ENCODE measurements around the gene PDE7B. TPM values are rescaled to one million over a fixed set of nuclear protein-coding genes. Genes with fewer than 3 reads are reported as not detected.

The PDE7B gene
- total RNA-seq, 1 experiment from 2014 or later = not detected

DNA sequence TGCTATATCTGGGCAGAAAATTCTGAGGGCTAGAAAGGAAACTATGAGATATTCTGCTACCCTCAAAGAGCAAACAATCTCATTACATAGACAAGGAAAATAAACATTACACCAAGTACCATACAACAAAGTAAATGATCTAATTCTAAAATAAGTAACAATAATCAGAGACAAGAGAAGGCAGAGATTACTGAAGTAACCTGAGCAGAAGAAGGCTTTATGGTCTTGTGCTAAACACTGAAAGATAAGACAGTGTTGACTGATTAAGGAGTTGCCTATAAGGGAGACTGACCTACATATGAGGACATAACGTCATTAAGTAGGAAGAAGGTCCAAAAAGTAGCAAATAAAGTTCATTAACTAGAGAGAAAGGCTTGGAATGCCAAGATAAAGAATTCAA lies 264.4 kb downstream of the PDE7B start (continued):
- TF ChIP-seq, protein P1, sequence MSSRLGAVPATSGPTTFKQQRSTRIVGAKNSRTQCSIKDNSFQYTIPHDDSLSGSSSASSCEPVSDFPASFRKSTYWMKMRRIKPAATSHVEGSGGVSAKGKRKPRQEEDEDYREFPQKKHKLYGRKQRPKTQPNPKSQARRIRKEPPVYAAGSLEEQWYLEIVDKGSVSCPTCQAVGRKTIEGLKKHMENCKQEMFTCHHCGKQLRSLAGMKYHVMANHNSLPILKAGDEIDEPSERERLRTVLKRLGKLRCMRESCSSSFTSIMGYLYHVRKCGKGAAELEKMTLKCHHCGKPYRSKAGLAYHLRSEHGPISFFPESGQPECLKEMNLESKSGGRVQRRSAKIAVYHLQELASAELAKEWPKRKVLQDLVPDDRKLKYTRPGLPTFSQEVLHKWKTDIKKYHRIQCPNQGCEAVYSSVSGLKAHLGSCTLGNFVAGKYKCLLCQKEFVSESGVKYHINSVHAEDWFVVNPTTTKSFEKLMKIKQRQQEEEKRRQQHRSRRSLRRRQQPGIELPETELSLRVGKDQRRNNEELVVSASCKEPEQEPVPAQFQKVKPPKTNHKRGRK (CRISPR knock-in tag; IDR thresholded peaks at IDR 0.05; ENCODE audit: borderline replicate concordance) = no peak

DNA sequence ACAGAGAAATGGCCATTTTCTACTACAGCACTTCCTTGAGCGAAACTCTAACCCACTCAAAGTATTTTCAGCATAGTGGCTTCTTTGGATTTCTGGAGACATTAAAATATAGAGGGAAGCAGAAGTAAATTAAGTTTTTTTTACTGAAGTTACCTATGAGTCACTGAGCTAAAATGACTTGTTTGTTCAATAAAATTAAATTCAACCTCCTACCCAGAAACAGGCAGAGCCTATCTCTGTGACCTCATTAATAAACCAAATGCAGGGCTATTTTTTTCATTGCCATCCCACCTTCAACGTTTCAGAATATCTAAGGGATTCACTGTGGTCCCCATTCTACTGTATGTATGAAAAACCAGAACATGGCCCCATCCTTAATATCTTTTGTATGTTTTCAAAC lies 265.6 kb downstream of the PDE7B start:
- H3K36me3 Mint-ChIP-seq = no peaks in the 10 kb centered on the region
- H3K9me3 Mint-ChIP-seq = no peaks in the 10 kb centered on the region
- 0 out of 2 replicates have a peak, but pooled peaks cover 4% of the 10 kb centered on the region for H3K4me1 Mint-ChIP-seq
- TF ChIP-seq, protein P2, sequence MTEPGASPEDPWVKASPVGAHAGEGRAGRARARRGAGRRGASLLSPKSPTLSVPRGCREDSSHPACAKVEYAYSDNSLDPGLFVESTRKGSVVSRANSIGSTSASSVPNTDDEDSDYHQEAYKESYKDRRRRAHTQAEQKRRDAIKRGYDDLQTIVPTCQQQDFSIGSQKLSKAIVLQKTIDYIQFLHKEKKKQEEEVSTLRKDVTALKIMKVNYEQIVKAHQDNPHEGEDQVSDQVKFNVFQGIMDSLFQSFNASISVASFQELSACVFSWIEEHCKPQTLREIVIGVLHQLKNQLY (CRISPR knock-in tag; IDR thresholded peaks at IDR 0.05) = no peak
- TF ChIP-seq GRHL2 (CRISPR knock-in tag; IDR thresholded peaks at IDR 0.05; ENCODE audit: insufficient replicate concordance, severe bottlenecking) (no peak), HMGA2 (CRISPR knock-in tag; IDR thresholded peaks at IDR 0.05) (no peak), NFYB (CRISPR knock-in tag; conservative IDR thresholded peaks at IDR 0.05; ENCODE audit: low read depth) (no peak)
- TF ChIP-seq, protein P3, sequence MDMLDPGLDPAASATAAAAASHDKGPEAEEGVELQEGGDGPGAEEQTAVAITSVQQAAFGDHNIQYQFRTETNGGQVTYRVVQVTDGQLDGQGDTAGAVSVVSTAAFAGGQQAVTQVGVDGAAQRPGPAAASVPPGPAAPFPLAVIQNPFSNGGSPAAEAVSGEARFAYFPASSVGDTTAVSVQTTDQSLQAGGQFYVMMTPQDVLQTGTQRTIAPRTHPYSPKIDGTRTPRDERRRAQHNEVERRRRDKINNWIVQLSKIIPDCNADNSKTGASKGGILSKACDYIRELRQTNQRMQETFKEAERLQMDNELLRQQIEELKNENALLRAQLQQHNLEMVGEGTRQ (CRISPR knock-in tag; IDR thresholded peaks at IDR 0.05) = no peak
- DNase-seq (ENCODE audit: low spot score) (no peak), ATAC-seq (no peak)
- no peak overlapping the region for H3K27ac Mint-ChIP-seq
- CTCF ChIA-PET = no interaction called here
- no peaks in the 10 kb centered on the region; the same call in none of the 2 replicates for H3K27me3 Mint-ChIP-seq (ENCODE audit: low read depth)
- no peak overlapping the region for H3K4me3 Mint-ChIP-seq
- POLR2A ChIA-PET = no interaction called here

DNA sequence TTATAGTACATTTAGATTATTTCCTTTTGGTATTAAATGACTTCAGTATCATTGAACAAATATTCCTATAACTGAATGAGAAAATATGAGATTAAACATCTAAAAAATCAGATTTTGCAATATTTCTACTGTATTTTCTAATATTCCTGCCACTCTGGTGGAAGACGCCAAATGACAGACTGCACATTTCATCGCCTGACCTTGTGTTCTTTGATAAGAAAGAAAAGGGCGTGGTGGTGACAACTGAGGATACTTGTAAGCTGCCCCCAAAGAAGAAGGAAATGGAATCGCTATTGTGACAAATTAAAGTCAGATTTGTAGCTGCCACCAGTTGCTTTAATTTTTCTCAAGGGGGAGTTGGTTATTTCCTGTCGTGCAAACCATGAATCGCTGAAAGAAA lies 267.3 kb downstream of the PDE7B start:
- Mint-ChIP-seq H3K4me3 (no peak overlapping the region), H3K27ac (no peak overlapping the region), H3K27me3 (ENCODE audit: low read depth) (no peaks in the 10 kb centered on the region; the same call in 1 of the 2 replicates), H3K4me1 (no peaks in the 10 kb centered on the region), H3K9me3 (no peaks in the 10 kb centered on the region), H3K36me3 (no peaks in the 10 kb centered on the region)
- ChIA-PET CTCF (no interaction called here), POLR2A (no interaction called here)
- TF ChIP-seq, protein P4, sequence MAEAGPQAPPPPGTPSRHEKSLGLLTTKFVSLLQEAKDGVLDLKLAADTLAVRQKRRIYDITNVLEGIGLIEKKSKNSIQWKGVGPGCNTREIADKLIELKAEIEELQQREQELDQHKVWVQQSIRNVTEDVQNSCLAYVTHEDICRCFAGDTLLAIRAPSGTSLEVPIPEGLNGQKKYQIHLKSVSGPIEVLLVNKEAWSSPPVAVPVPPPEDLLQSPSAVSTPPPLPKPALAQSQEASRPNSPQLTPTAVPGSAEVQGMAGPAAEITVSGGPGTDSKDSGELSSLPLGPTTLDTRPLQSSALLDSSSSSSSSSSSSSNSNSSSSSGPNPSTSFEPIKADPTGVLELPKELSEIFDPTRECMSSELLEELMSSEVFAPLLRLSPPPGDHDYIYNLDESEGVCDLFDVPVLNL (CRISPR knock-in tag; IDR thresholded peaks at IDR 0.05; ENCODE audit: borderline replicate concordance, low read depth) = no peak
- TF ChIP-seq ZNF232 (CRISPR knock-in tag; IDR thresholded peaks at IDR 0.05) (no peak), NR1H2 (CRISPR knock-in tag; IDR thresholded peaks at IDR 0.05) (no peak), PRRX2 (CRISPR knock-in tag; IDR thresholded peaks at IDR 0.05) (no peak)
- TF ChIP-seq, protein P3 (CRISPR knock-in tag; IDR thresholded peaks at IDR 0.05) = no peak
- TF ChIP-seq, protein P5, sequence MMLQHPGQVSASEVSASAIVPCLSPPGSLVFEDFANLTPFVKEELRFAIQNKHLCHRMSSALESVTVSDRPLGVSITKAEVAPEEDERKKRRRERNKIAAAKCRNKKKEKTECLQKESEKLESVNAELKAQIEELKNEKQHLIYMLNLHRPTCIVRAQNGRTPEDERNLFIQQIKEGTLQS (CRISPR knock-in tag; conservative IDR thresholded peaks at IDR 0.05) = no peak
- ATAC-seq (no peak), DNase-seq (ENCODE audit: low spot score) (no peak)

DNA sequence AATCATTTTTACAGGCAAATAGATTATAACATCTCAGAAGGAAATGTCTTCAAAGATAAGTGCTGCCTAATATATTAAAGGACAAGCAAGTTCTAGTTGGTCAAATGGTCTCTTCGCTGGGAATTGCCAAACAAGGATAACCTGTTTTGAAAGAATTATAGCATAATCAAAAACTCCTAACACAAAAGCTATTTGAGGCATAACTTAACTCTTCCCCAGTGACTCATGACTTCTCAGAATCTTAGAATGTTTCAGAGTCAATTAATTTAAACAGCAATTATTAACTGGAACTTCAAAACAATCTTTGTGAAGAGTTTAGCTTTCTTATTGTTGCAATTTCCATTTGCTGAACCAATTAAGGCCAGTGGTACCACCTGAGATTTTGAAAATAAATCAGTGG lies 272.0 kb downstream of the PDE7B start:
- Mint-ChIP-seq H3K27ac (no peak overlapping the region), H3K9me3 (no peaks in the 10 kb centered on the region), H3K36me3 (no peaks in the 10 kb centered on the region), H3K4me1 (no peaks in the 10 kb centered on the region), H3K27me3 (ENCODE audit: low read depth) (no peaks in the 10 kb centered on the region; the same call in 1 of the 2 replicates), H3K4me3 (no peak overlapping the region)
- TF ChIP-seq TCF7 (CRISPR knock-in tag; IDR thresholded peaks at IDR 0.05; ENCODE audit: low read depth) = no peak
- no peak for TF ChIP-seq GABPB1 (CRISPR knock-in tag; IDR thresholded peaks at IDR 0.05)
- TF ChIP-seq HMGA2 (CRISPR knock-in tag; IDR thresholded peaks at IDR 0.05) = no peak
- TF ChIP-seq, protein P6, sequence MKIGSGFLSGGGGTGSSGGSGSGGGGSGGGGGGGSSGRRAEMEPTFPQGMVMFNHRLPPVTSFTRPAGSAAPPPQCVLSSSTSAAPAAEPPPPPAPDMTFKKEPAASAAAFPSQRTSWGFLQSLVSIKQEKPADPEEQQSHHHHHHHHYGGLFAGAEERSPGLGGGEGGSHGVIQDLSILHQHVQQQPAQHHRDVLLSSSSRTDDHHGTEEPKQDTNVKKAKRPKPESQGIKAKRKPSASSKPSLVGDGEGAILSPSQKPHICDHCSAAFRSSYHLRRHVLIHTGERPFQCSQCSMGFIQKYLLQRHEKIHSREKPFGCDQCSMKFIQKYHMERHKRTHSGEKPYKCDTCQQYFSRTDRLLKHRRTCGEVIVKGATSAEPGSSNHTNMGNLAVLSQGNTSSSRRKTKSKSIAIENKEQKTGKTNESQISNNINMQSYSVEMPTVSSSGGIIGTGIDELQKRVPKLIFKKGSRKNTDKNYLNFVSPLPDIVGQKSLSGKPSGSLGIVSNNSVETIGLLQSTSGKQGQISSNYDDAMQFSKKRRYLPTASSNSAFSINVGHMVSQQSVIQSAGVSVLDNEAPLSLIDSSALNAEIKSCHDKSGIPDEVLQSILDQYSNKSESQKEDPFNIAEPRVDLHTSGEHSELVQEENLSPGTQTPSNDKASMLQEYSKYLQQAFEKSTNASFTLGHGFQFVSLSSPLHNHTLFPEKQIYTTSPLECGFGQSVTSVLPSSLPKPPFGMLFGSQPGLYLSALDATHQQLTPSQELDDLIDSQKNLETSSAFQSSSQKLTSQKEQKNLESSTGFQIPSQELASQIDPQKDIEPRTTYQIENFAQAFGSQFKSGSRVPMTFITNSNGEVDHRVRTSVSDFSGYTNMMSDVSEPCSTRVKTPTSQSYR (CRISPR knock-in tag; IDR thresholded peaks at IDR 0.05) = no peak
- TF ChIP-seq NFYB (CRISPR knock-in tag; conservative IDR thresholded peaks at IDR 0.05; ENCODE audit: low read depth) = no peak
- TF ChIP-seq, protein P7, sequence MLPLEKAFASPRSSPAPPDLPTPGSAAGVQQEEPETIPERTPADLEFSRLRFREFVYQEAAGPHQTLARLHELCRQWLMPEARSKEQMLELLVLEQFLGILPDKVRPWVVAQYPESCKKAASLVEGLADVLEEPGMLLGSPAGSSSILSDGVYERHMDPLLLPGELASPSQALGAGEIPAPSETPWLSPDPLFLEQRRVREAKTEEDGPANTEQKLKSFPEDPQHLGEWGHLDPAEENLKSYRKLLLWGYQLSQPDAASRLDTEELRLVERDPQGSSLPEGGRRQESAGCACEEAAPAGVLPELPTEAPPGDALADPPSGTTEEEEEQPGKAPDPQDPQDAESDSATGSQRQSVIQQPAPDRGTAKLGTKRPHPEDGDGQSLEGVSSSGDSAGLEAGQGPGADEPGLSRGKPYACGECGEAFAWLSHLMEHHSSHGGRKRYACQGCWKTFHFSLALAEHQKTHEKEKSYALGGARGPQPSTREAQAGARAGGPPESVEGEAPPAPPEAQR (CRISPR knock-in tag; IDR thresholded peaks at IDR 0.05) = no peak
- TF ChIP-seq GTF2I (CRISPR knock-in tag; conservative IDR thresholded peaks at IDR 0.05) = no peak
- TF ChIP-seq, protein P3 (CRISPR knock-in tag; IDR thresholded peaks at IDR 0.05) = no peak
- no peak for TF ChIP-seq EMX1 (CRISPR knock-in tag; IDR thresholded peaks at IDR 0.05)
- DNase-seq (ENCODE audit: low spot score) = no peak
- CTCF ChIA-PET = no interaction called here
- POLR2A ChIA-PET = no interaction called here
- ATAC-seq = no peak

Measured in WTC11 (cell line).